ENCODE measurements around the gene OR10A5.
"Not testable (repeated sequence)": the region's sequence is repeated elsewhere in the genome, so short reads cannot be mapped to it uniquely, and the experiment has no call there.

OR10A5 gene

DNA sequence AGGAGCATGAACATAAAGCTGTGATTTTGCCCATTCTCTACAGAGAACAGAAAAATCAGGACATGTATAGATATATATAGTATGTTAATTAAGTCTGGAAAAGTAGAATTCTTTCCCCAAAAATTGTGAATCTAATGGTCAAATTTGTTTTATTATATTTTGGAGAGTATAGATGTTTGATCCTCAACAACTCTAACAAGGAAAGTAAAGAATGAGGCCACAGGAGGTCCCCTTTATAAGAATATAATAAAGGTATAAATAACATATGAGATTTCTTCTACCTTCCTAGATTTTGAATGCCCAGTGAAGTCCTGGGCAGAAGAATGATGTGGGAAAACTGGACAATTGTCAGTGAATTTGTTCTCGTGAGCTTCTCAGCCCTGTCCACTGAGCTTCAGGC is 30.8 kb downstream of the OR10A5 start, which contains the start of gene OR10A4:
Gene OR10A4, plus strand, starts transcription at position 301 of the 400 bp plus-strand sequence. Its CDS starts 23 bp downstream, at position 324.
- DNase-seq (ENCODE audit: low read depth), result no peak

DNA sequence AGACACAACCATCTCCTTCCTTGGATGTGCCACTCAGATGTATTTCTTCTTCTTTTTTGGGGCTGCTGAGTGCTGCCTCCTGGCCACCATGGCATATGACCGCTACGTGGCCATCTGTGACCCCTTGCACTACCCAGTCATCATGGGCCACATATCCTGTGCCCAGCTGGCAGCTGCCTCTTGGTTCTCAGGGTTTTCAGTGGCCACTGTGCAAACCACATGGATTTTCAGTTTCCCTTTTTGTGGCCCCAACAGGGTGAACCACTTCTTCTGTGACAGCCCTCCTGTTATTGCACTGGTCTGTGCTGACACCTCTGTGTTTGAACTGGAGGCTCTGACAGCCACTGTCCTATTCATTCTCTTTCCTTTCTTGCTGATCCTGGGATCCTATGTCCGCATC is 31.4 kb downstream of the OR10A5 start:
- DNase-seq (ENCODE audit: low read depth), result no peak

DNA sequence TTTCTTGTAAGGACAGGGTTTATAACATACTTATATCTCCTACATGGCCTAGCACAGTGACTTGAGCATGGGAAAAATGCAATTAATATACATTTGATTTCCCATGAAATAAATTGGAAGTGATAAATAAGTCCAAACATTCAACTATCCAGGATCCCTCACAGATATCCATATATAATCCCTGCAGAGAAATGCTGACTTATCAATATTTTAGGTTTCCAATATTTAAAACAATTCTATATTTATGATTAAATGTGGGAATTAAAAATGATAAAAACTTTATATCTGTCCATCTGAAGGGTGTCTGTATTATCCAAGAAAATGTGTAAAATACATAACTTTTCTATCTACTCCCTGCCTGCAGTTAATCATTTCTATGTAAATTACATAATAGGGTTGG is 37.3 kb downstream of the OR10A5 start:
- no peak for DNase-seq (ENCODE audit: low read depth)

DNA sequence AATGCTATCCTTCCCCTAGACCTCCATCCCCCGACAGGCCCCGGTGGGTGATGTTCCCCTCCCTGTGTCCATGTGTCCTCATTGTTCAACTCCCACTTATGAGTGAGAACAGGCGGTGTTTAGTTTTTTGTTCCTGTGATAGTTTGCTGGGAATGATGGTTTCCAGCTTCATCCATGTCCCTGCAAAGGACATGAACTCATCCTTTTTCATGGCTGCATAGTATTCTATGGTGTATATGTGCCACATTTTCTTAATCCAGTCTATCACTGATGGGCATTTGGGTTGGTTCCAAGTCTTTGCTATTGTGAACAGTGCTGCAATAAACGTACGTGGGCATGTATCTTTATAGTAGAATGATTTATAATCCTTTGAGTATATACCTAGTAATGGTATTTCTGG is 42.2 kb downstream of the OR10A5 start:
- DNase-seq (ENCODE audit: low read depth), result not testable (repeated sequence)

DNA sequence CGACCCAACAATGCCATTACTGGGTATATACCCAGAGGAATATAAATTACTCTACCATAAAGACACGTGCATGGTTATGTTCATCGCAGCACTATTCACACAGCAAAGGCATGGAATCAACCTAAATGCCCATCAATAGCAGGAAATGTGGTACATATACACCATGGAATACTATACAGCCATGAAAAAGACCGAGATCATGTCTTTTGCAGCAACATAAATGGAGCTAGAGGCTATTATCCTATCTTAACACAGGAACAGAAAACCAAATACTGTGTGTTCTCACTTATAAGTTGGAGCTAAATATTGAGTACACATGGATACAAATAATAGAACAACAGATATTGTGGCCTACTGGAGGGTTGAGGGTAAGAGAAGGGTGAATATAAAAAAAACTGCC is 43.3 kb downstream of the OR10A5 start:
- DNase-seq (ENCODE audit: low read depth), result no peak

DNA sequence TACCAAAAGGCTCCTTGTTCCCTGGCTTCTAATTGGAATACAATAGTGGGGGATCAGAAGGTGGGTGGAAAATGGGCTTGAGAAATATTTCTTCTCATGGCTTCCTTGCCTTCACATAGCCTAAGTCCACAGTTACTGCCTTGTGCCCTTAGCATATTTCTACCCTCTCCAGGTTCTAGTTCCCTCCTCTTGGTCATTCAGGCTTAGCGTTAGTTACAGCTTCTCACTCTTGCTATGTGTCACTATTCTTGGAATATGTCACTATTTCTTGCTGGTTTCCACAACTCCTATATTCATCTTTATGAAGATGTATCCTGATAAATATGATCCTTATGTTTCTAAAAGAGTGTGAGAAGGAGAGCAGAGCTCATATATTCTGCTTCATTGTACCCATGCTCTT is 44.4 kb downstream of the OR10A5 start:
- DNase-seq (ENCODE audit: low read depth), result no peak

DNA sequence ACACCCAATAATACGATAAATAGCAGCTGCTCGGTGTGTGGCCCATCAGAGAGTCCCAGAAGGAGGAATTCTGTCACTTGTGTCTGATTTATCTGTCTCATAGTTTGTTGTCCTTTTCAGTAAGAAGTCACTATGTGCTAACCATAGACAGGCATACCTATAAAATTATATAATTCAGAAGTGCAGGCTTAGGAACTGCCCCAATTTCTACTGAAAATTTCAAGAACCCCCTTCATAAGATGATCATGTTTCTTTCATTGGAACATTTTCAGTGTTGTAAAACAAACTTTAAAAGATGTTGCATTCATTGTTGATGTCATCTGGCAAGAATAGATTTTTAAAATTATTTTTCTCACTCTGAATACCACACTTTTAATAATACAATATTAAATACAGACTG is 46.9 kb downstream of the OR10A5 start, which contains the start of gene OR2D2:
Gene OR2D2, minus strand, starts transcription at position 101 of the 400 bp plus-strand sequence. Its CDS starts 0 bp downstream, at position 101.
- DNase-seq (ENCODE audit: low read depth), result no peak

DNA sequence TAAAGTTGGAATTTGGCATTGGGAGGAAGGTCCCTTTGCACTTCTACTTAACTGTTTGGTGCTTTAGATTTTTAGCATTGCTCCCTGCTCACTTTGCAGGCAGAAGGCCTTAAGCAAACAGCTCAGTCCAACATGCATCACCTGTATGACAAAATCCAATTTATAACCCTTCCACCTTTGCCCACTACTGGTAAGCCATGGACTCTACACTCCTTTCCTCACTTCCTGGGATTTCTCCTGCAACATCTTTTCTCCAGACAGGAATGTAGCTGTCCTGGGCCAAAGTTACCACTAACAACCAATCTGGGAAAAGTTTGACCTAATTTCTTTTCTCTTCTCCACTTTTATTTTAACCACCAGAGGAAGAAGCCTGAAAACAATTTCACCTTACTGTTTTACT is 48.6 kb downstream of the OR10A5 start:
- DNase-seq (ENCODE audit: low read depth), result no peak

DNA sequence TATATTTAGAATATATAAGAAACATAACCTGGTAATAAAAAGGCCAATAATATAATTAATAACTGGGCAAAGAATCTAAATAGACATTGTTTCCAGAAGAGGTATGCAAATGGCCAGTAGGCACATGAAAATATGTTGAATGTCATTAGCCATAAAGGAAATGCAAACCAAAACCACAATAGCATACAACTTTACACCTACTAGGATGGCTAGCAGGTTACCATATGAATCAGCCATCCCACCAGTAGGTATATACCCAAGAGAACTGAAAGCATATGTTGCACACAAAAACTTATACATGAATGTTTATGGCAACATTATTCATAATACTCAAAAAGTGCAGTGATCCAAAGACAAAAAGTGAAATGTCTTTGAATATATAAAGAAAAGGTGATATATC is 49.5 kb downstream of the OR10A5 start:
- DNase-seq (ENCODE audit: low read depth), result no peak
